ENCODE results near the gene PARP12. TPM values are rescaled to one million over a fixed set of nuclear protein-coding genes. Genes with fewer than 3 reads are reported as not detected.

Gene PARP12
- total and polyA plus RNA-seq, 8 donors: 13.0 to 135 (median 33.2) TPM

DNA sequence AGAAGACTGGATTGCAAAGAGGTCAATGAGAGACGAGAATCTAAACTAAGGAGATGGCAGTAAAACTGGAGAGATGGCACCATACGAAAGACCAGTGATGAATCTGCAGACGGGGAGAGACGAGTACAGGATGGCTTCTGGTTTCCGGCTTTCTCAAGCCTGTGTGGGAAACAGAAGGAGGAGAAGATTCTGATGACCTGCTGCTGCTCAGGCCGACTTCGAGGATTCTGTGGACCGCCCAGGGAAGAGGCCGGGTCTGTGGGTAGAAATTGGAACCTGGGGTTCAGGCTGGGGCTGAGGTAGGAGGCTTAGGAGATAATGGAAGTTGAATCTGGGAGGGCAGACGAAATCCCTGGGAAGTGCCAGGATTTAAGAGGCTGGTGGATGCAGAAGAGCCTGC, 48.6 kb downstream of the PARP12 start:
- intact Hi-C loops (cut with DNase I; ENCODE audit: low total_unique reads): no loop called here
- Histone ChIP-seq H3K4me1 (peaks cover 0 to 3% (median 0%) of the 10 kb centered on the region in 4 donors), H3K9me3 (no peaks in the 10 kb centered on the region), H3K27me3 (no peaks in the 10 kb centered on the region), H3K4me3 (no peak overlapping the region), H3K27ac (no peak overlapping the region), H3K36me3 (peaks cover 0 to 12% (median under 1%) of the 10 kb centered on the region in 4 donors)
- TF ChIP-seq, protein P1, sequence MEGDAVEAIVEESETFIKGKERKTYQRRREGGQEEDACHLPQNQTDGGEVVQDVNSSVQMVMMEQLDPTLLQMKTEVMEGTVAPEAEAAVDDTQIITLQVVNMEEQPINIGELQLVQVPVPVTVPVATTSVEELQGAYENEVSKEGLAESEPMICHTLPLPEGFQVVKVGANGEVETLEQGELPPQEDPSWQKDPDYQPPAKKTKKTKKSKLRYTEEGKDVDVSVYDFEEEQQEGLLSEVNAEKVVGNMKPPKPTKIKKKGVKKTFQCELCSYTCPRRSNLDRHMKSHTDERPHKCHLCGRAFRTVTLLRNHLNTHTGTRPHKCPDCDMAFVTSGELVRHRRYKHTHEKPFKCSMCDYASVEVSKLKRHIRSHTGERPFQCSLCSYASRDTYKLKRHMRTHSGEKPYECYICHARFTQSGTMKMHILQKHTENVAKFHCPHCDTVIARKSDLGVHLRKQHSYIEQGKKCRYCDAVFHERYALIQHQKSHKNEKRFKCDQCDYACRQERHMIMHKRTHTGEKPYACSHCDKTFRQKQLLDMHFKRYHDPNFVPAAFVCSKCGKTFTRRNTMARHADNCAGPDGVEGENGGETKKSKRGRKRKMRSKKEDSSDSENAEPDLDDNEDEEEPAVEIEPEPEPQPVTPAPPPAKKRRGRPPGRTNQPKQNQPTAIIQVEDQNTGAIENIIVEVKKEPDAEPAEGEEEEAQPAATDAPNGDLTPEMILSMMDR (IDR thresholded peaks at IDR 0.05): no peak
- TF ChIP-seq POLR2AphosphoS5 (IDR thresholded peaks at IDR 0.05) (no peak), POLR2A (IDR thresholded peaks at IDR 0.05) (no peak), EP300 (IDR thresholded peaks at IDR 0.05) (no peak)
- WGBS, 5 donors: 92 to 96% (median 94%) methylated on average over 10 of the region's 10 CpGs
- DNase-seq: no peak

DNA sequence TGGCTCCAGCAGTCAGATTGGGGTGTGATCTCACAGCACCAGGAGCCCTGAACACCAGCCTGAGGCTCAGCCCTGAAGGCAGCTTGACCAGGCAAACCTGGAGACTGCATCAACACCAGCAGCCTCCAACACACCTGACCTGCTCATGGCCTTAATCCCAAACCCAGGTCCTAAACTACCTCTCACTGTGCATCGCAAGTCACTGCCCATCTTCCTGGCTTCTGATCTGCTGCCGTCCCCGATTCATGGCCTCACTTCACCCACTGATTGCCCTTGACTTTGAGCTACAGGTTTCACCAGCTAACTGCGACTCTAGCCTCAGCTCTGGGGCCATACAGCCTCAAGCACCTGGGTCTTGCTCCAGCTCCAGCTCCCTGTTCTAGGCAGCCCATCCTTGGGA, 49.1 kb downstream of the PARP12 start:
- no peak overlapping the region for H3K27ac ChIP-seq
- H3K4me1 ChIP-seq: peaks cover 0 to 8% (median 0%) of the 10 kb centered on the region in 4 donors
- DNase-seq: no peak
- peaks cover 0 to 12% (median 2%) of the 10 kb centered on the region in 4 donors for H3K36me3 ChIP-seq
- intact Hi-C loops (cut with DNase I; ENCODE audit: low total_unique reads): no loop called here
- 95 to 100% (median 96%) methylated on average over 4 of the region's 4 CpGs for WGBS, 5 donors
- no peaks in the 10 kb centered on the region for H3K27me3 ChIP-seq
- TF ChIP-seq, protein P1 (IDR thresholded peaks at IDR 0.05): no peak
- TF ChIP-seq POLR2A (IDR thresholded peaks at IDR 0.05) (no peak), POLR2AphosphoS5 (IDR thresholded peaks at IDR 0.05) (no peak), EP300 (IDR thresholded peaks at IDR 0.05) (no peak)
- no peaks in the 10 kb centered on the region for H3K9me3 ChIP-seq
- H3K4me3 ChIP-seq: no peak overlapping the region

GRCh38 chr7:140010194-140010895, 52.4 kb downstream of the PARP12 start:
- Histone ChIP-seq H3K36me3 (peaks cover 0 to 8% (median 2%) of the 10 kb centered on the region in 4 donors), H3K27me3 (no peaks in the 10 kb centered on the region), H3K4me1 (peaks cover 0 to 9% (median 0%) of the 10 kb centered on the region in 4 donors), H3K4me3 (no peak overlapping the region), H3K9me3 (no peaks in the 10 kb centered on the region), H3K27ac (no peak overlapping the region)
- 69 to 82% (median 72%) methylated on average over 9 of the region's 9 CpGs for WGBS, 5 donors
- intact Hi-C loops (cut with DNase I; ENCODE audit: low total_unique reads): no loop called here
- no peak for DNase-seq
- TF ChIP-seq, protein P1 (IDR thresholded peaks at IDR 0.05): no peak
- TF ChIP-seq POLR2AphosphoS5 (IDR thresholded peaks at IDR 0.05) (no peak), EP300 (IDR thresholded peaks at IDR 0.05) (no peak), POLR2A (IDR thresholded peaks at IDR 0.05) (no peak)

DNA sequence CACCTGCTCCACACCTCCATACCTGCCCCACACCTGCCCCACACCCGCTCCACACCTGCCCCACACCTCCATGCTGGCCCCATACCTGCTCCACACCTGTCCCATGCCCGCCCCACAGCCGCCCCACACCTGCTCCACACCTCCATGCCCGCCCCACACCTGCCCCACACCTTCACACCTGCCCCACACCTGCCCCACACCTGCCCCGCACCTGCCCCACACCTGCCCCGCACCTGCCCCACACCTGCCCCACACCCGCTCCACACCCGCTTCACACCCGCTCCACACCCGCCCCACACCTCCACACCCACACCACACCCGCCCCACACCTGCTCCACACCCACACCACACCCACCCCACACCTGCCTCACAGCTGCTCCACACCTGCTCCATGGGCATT, 53.0 kb downstream of the PARP12 start:
- DNase-seq: no peak
- intact Hi-C loops (cut with DNase I; ENCODE audit: low total_unique reads): loop anchor here (10.0 kb wide), 2 partner anchors 225 to 515 kb away; no protein-coding TSS in a partner anchor
- no peak overlapping the region for H3K27ac ChIP-seq
- H3K36me3 ChIP-seq: peaks cover 0 to 8% (median 2%) of the 10 kb centered on the region in 4 donors
- H3K9me3 ChIP-seq: no peaks in the 10 kb centered on the region
- no peaks in the 10 kb centered on the region for H3K27me3 ChIP-seq
- no peak overlapping the region for H3K4me3 ChIP-seq
- WGBS, 5 donors: 50 to 74% (median 69%) methylated on average over 11 of the region's 11 CpGs
- H3K4me1 ChIP-seq: peaks cover 0 to 9% (median 0%) of the 10 kb centered on the region in 4 donors
- TF ChIP-seq POLR2AphosphoS5 (IDR thresholded peaks at IDR 0.05) (no peak), EP300 (IDR thresholded peaks at IDR 0.05) (no peak), POLR2A (IDR thresholded peaks at IDR 0.05) (no peak)
- TF ChIP-seq, protein P1 (IDR thresholded peaks at IDR 0.05): no peak
